ENCODE results near the gene GDA.
"Not testable (repeated sequence)": the region's sequence is repeated elsewhere in the genome, so short reads cannot be mapped to it uniquely, and the experiment has no call there.

The GDA gene

DNA sequence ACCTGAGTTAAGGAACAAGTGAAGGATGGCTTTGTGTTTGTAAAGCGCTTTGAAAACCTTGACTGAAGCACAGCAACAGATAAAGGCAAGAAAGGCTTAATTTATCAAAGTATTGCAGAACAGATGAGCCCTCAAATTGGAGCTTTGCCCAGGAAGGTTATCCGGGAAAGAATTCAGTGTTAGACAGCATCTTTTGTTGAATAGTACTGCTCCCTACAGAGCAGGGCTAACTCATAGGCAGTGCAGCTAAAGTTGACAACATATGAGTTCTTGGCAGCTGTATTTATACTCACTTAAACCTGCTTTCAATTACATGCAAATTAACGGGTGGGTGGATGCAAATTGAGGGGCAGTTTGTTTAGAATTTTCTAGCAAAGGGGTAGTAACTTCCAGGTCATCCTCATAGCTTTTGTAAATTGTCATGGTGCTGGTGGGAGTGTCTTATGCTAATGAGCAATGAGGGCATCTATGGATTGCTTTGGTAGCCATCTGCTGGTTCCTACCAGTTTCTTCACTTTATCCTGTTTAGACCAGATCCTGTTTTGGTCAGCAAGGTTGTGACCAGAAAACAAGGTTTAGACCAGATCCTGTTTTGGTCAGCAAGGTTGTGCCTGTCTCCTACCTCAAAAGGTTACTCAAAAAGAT, 105.8 kb downstream of the GDA start:
- no peak for DNase-seq (ENCODE audit: low spot score)
- Histone ChIP-seq H3K4me3 (no peak overlapping the region), H3K27ac (no peak overlapping the region)
- TF ChIP-seq, protein P1, sequence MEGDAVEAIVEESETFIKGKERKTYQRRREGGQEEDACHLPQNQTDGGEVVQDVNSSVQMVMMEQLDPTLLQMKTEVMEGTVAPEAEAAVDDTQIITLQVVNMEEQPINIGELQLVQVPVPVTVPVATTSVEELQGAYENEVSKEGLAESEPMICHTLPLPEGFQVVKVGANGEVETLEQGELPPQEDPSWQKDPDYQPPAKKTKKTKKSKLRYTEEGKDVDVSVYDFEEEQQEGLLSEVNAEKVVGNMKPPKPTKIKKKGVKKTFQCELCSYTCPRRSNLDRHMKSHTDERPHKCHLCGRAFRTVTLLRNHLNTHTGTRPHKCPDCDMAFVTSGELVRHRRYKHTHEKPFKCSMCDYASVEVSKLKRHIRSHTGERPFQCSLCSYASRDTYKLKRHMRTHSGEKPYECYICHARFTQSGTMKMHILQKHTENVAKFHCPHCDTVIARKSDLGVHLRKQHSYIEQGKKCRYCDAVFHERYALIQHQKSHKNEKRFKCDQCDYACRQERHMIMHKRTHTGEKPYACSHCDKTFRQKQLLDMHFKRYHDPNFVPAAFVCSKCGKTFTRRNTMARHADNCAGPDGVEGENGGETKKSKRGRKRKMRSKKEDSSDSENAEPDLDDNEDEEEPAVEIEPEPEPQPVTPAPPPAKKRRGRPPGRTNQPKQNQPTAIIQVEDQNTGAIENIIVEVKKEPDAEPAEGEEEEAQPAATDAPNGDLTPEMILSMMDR (IDR thresholded peaks at IDR 0.05), result no peak

DNA sequence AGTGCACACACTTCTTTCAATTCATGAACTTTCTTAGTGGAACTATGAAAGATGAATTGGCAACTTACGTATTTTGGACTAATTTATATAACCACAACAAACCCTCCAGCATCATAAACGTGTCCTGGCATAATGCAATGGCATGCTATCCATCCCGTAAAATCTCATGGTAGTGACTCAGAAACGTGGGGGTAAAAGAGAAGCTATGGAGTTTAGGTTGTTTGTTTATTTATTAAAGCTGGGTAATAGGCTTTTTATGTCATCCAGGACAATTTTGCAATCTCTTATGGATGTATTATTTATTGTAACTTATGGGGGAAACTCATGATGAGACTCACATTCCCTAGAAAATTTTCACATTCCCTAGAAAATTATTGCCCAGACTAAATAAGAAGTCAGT, 106.3 kb downstream of the GDA start:
- TF ChIP-seq, protein P1 (IDR thresholded peaks at IDR 0.05), result no peak
- Histone ChIP-seq H3K27ac (no peak overlapping the region), H3K4me3 (no peak overlapping the region)
- DNase-seq (ENCODE audit: low spot score), result no peak

DNA sequence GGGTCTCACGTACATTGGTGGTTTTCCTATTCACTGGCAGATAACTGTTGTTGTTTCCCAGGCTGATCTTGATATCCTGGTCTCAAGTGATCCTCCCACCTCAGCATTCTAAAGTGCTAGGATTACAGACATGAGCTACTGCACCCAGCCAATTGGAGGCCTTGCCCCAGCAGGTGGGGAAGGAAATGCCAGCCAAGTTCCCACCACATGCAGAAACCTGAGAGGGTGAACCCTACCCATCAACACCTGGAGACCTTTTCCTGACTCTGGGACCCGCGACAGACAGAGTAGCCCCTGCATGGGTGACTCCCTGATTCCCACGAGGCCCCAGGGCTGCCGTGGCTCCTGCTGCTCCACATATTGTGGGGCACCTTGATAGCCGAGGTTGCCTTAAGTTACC, 107.7 kb downstream of the GDA start:
- Histone ChIP-seq H3K27ac (no peak overlapping the region), H3K4me3 (no peak overlapping the region)
- TF ChIP-seq, protein P1 (IDR thresholded peaks at IDR 0.05), result no peak
- no peak for DNase-seq (ENCODE audit: low spot score)

DNA sequence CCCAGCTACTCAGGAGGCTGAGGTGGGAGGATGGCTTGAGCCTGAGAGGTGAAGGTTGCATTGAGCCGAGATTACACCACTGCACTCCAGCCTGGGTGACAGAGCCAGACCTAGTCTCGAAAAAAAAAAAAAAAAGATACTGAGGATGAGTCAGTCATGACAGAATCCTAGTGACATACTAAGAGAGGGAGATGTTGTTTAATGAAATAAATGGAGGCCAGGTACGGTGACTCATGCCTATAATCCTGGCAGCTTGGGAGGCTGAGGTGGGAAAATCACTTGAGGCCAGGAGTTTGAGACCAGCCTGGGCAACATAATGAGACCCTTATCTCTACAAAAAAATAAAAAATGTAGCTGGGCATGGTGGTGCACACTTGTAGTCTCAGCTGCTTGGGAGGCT, 108.6 kb downstream of the GDA start:
- Histone ChIP-seq H3K27ac (no peak overlapping the region), H3K4me3 (no peak overlapping the region)
- DNase-seq (ENCODE audit: low spot score), result no peak
- TF ChIP-seq, protein P1 (IDR thresholded peaks at IDR 0.05), result no peak

DNA sequence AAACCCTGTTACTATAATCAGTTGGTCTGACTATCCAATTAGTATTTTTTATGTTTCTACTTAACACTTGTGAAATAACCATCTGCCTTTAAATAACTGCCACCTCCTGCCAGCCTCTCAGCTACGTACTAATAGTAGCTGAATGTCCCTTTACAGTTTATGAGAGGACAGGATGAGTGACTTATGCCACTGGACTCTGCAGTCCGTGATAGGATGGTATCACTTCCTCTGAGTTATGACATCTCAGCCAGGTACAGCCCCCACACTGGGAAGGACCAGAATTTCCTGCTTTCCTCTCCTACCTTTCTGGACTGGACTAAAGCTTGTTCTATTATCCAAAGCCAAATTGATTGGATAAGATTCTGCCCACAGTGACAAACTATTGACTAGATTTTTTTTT, 112.8 kb downstream of the GDA start:
- Histone ChIP-seq H3K4me3 (no peak overlapping the region), H3K27ac (no peak overlapping the region)
- TF ChIP-seq, protein P1 (IDR thresholded peaks at IDR 0.05), result no peak

DNA sequence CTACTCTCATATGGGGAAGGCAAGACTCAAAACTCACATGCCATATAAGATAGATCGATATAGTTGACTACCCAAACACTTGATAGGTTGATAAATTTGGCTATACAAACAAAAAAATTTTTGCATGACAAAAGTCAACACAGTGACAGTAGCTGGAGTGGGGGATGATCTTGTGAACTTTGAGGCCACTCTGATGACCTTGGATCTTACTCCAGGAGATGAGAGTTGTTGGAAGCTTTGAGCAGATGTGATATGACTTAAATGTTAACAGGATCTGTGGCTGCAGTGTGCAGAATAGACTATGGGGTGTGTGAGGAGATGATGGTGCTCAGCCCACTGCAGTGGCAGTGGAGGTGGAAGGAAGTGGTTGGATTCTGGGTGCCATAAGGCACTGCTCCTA, 114.3 kb downstream of the GDA start:
- DNase-seq (ENCODE audit: low spot score), result no peak
- TF ChIP-seq, protein P1 (IDR thresholded peaks at IDR 0.05), result no peak
- H3K27ac ChIP-seq, result no peak overlapping the region
- no peak overlapping the region for H3K4me3 ChIP-seq

More for the DNA sequence above, 112.8 kb downstream of the GDA start:
- no peak for DNase-seq (ENCODE audit: low spot score)

DNA sequence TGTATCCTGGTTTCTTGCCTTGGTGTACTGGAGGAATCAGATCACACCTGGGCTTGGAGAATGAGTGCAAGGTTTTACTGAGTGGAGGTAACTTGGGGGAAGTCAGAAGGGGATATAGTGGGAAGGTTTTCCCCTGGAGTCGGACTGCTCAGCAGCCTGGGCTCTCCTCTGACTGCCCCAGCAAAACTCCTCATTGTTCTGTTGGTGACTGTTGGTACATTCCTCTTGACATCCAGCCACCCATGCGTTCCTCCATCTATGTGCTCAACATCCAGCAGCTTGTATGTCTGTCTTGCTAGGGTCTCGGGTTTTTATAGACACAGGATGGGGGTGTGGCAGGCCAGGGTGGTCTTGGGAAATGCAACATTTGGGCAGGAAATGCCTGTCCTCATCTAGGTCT, 119.7 kb downstream of the GDA start:
- DNase-seq (ENCODE audit: low spot score), result no peak
- no peak overlapping the region for H3K4me3 ChIP-seq
- TF ChIP-seq, protein P1 (IDR thresholded peaks at IDR 0.05), result no peak
- H3K27ac ChIP-seq, result no peak overlapping the region

DNA sequence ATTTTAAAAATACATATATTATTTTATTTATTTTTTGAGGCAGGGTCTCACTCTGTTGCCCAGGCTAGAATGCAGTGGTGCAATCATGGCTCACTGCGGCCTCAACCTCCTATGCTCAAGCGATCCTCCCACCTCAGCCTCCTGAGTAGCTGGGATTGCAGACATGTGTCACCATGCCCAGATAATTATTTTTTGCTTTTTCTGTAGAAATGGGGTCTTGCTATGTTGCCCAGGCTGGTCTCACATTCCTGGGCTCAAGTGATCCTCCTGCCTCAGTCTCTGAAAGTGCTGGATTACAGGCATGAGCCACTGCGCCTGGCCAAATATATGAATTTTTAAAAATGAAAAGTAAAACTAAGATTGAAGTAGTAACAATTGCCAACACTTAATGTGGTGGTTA, 121.1 kb downstream of the GDA start:
- not testable (repeated sequence) for H3K27ac ChIP-seq; H3K4me3 ChIP-seq; DNase-seq (ENCODE audit: low spot score)

Data from coronary artery (tissue), 2 donors.